Measurements from ENCODE around the gene PCYT1A.
"Not testable (repeated sequence)": the region's sequence is repeated elsewhere in the genome, so short reads cannot be mapped to it uniquely, and the experiment has no call there.

PCYT1A gene

GRCh38 chr3:196214783-196215441, 72.6 kb downstream of the PCYT1A start:
- DNase-seq (ENCODE audit: low read depth): no peak

GRCh38 chr3:196210673-196211556, 76.6 kb downstream of the PCYT1A start, which contains the start of gene ZDHHC19:
ZDHHC19 (minus strand) TSS chr3:196211400; CDS start chr3:196211315, 85 bp downstream.
- DNase-seq (ENCODE audit: low read depth): no peak

GRCh38 chr3:196209944-196210672, 77.4 kb downstream of the PCYT1A start:
- DNase-seq (ENCODE audit: low read depth): not testable (repeated sequence)

- DNase-seq (ENCODE audit: low read depth): no peak
These were observed 78.4 kb downstream of the PCYT1A start for GRCh38 chr3:196208942-196209695.

GRCh38 chr3:196207833-196208607, 79.5 kb downstream of the PCYT1A start:
- DNase-seq (ENCODE audit: low read depth): peak; percentile 31

- no peak for DNase-seq (ENCODE audit: low read depth)
These were observed 80.2 kb downstream of the PCYT1A start for GRCh38 chr3:196207159-196207832.

GRCh38 chr3:196205442-196206205, 81.9 kb downstream of the PCYT1A start:
- not testable (repeated sequence) for DNase-seq (ENCODE audit: low read depth)

GRCh38 chr3:196203846-196204245, 83.7 kb downstream of the PCYT1A start:
- no peak for DNase-seq (ENCODE audit: low read depth)

GRCh38 chr3:196202516-196202970, 85.0 kb downstream of the PCYT1A start:
- no peak for DNase-seq (ENCODE audit: low read depth)

- no peak for DNase-seq (ENCODE audit: low read depth)
These were observed 88.5 kb downstream of the PCYT1A start for GRCh38 chr3:196198771-196199753.

GRCh38 chr3:196198081-196198675, 89.3 kb downstream of the PCYT1A start:
- DNase-seq (ENCODE audit: low read depth): no peak

GRCh38 chr3:196197524-196197923, 90.0 kb downstream of the PCYT1A start:
- no peak for DNase-seq (ENCODE audit: low read depth)

GRCh38 chr3:196195664-196196265, 91.8 kb downstream of the PCYT1A start:
- DNase-seq (ENCODE audit: low read depth): no peak

GRCh38 chr3:196194542-196194915, 93.0 kb downstream of the PCYT1A start:
- DNase-seq (ENCODE audit: low read depth): no peak

- no peak for DNase-seq (ENCODE audit: low read depth)
These were observed 93.6 kb downstream of the PCYT1A start for GRCh38 chr3:196193736-196194541.

- DNase-seq (ENCODE audit: low read depth): no peak
These were observed 94.3 kb downstream of the PCYT1A start for GRCh38 chr3:196193133-196193735.
